ENCODE data around the gene ARMH1.

The ARMH1 gene

GRCh38 chr1:44674113-44675000, at the start of gene ARMH1, which contains the start of gene TMEM53:
Gene ARMH1, plus strand, starts transcription at chr1:44674714. Its CDS starts 14,984 bp downstream, at chr1:44689698.
Gene TMEM53, minus strand, starts transcription at chr1:44674481. Its CDS starts 90 bp downstream, at chr1:44674391.
- DNase-seq = peak; percentile 97 to 98

DNA sequence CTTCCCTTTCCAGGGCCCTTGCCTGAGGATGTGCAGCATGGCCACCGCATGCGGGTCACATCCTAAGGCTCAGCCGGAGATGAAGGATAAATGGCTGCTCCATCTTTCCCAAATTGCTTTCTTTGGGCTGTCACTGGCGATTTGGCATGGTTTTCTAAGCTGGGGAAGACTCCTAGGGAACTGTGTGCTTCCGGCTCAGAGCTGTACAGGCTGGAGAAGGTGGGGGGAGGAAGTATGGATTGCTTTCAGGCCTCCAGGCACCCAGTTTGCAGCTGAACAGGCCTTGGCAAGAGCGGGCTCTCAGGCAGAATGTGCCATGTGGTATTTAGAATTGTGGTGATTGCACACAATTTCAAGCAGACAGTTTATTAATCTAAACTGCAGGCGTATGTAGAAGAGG, 49.2 kb upstream of the ARMH1 start:
- DNase-seq = no peak

DNA sequence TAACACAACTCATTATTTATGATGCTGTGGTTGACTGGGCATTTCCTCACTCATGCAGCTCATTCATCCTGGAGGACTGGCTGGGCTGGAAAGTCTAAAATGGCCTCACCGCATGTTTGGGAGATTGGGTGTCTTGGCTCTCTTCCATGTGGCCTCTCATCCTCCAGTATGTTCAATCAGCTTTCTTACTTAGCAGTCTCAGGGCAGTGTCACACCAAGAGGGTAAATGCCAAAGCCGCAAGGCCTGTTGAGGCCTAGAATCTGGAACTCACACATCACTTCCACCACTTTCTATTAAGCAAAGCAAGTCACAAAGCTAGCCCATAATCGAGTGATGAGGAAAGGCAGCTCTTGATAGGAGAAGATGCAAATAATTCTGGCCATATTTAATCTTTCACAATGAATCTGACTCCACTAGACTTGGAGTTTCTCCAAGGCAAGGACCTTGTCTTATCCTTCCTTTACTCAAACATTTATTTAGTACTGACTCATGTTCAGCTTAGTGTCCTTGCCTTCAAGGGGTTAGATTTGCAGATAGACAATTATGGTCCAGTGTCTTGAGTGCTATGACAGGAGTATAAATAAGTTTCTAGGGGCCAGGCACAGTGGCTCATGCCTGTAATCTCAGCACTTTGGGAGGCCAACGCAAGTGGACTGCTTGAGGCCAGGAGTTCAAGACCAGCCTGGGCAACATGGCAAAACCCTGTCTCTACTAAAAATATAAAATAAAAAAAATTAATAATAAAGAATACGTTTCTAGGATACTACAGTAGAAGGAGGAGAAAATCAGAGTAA, 45.4 kb upstream of the ARMH1 start:
- no peak for DNase-seq

- no peak for DNase-seq
Observed at GRCh38 chr1:44630116-44630515, 44.4 kb upstream of the ARMH1 start.

GRCh38 chr1:44631333-44631646, 43.2 kb upstream of the ARMH1 start:
- no peak for DNase-seq

- DNase-seq = peak; percentile 66 to 77
Observed at GRCh38 chr1:44631647-44632539, 42.6 kb upstream of the ARMH1 start.

DNA sequence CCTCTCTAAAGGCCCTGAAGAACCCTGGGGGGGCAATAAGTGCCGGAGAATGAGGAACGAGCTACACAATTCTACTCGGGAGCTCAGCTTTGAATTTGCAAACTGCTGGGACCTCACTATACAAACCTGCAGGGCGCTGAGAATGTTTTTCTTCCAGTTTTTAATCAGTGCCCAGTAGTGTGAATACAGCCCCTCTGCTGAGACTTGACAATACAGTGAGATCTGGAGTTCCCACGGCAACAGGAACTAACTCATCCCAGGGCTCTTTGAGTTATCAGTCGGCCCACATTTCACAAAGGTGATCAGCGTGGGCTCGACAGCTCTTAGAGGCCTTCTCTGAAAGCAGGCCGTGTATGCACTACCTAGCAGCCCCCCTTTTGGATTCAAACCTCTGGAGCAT, 41.9 kb upstream of the ARMH1 start:
- no peak for DNase-seq

- DNase-seq = peak in 1 of 2 experiments; percentile 15
Observed at GRCh38 chr1:44634606-44635189, 39.8 kb upstream of the ARMH1 start.

DNA sequence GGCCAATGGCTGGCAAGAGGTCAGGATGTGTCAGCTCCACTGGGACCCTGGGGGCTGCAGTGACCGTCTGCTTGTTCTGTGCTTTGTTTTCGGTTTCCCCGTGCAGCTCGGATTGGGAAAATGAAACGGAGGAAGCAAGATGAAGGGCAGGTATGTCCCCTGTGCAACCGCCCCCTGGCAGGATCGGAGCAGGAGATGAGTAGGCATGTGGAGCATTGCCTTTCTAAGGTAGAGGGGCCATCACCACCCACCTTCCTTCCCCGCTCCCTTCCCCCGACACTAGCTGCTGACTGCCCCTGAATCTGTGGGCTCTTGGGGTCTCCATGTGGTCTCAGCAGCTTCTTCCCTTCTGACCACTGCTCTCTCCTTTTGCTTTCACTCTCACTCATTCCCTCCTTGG, 39.1 kb upstream of the ARMH1 start:
- no peak for DNase-seq

DNA sequence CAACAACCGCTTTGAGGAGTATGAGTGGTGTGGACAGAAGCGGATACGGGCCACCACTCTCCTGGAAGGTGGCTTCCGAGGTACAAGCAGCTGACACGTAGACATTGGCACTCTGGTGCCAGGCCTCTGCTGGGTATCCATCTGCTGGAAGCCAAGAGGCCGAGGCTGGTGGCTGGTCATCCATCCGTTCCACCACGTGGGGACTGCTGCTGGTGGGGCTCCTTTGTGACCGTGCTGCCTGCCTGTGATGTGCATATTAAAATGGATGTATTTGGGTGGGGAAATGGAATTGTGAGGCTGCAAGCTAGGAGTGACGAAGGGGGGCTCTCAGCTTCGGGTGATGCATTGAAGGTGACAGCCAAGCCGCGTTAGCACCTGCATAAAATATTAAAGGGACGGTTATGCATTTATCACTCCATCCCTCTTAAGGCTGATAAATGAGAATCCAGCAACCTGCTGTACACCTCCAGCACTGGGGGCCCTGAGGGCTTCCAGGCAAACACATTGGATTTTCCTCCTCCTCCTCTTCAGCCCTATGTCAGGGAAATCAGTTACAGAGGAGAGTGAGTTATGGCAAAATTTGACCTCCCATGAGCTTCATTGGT, 38.3 kb upstream of the ARMH1 start:
- DNase-seq = no peak

- DNase-seq = peak; percentile 85 to 96
Observed at GRCh38 chr1:44636688-44637598, 37.6 kb upstream of the ARMH1 start.

DNA sequence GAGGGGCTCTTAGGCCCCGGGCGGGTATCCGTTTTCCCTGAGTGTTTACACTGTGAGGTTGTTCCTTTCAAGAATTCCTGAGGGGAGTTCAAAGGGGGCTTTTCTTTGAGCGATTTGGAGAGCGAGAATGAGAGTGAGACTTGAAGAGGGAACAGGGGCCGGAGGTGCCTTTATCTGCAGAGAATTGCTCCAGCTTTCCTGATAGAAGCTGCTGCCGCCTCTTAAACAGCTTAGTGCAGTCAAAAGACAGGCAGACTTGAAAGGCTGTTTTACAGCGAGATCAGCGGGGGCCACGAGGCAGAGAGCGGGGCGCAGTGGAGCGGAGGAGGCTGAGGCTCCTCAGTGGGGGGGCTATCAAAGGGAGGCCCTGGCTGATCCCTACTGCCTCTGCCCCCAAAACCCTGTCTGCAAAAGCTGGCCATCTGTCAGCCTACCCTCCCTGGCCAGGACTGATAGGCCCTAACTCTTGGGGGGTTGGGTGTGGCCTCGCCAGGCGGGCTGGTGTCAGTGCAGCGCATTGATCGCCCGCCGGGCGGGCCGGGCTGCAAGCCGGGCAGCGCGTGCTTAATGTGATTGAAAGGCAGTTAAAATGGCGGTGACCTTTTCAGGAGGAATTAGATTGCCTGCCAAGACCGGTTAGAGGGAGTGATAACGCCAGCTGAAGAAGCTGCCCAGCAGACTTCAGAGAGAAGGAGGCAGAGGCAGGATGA, 36.7 kb upstream of the ARMH1 start:
- DNase-seq = peak; percentile 66 to 85

- DNase-seq = peak; percentile 96 to 97
Observed at GRCh38 chr1:44640200-44640853, 34.2 kb upstream of the ARMH1 start.

- DNase-seq = no peak
Observed at GRCh38 chr1:44641126-44642102, 33.1 kb upstream of the ARMH1 start.

DNA sequence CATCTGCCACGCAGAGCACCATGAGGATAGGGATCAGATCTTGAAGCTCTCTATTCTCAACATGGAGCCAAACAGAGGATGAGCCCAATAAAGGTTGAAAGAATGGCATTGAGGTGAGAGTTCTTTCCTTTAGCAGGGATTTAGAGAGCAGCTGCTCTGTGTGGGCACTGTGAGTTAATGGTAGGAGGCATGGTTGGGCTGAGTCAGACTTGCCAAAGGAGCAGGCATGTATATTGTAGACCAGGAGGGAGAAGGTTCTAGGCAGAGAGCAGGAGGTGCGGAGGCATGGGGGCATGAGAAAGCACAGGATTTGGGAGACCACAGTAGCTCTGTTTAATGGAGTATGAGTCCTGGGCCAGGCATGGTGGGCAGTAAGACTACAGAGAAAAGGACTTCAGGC, 32.3 kb upstream of the ARMH1 start:
- peak in 1 of 2 experiments; percentile 9 for DNase-seq

DNA sequence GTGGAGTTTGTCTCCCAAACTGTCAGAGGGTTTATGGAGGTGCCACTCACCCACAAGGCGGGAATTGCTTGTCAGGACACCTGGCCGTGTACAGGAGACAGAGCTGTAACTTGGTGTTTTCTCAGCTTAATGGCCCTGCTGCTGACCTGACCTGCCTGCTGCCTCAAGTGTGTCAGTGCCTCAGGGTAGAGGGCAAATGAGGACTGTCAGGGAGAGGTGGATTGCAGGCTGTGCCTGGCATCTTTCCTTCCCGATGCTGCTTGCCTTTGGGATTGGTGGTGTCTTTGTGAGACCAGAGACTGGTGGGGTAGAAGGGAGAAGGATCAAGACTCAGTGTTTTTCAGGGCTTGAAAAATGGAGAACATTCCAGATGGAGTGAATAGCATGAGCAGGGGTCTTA, 31.6 kb upstream of the ARMH1 start:
- no peak for DNase-seq

DNA sequence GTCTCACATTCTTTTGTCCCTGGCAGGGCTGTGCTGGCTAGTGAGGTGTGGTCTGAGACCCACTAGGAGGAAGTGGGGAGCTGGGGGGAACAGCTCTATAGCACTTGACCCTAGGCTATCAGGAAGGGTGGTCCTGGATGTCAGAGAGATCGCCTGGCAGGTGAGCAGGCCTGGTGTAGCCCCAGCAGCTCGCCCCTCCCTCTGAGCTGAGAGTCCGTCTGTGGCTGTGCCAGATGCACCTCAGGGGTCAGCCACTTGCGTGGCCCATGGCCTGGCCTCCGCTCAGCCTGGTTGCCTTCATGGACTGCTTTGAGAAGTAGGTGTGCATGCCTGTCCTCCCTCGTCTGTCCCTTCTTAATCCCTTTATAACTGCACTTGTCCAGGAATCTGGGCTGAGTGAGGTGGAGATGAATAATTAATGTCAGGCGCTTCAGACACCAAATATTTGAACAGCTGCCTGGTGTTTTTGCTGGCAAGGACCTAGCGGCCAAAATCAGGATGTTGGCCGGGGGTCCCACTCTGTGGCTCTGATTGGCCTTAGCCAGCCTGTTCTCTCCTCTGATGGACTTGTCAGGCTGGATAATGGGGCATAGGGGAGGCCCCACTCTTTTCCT, 30.7 kb upstream of the ARMH1 start:
- peak; percentile 22 to 68 for DNase-seq

- no peak for DNase-seq
Observed at GRCh38 chr1:44644806-44645205, 29.7 kb upstream of the ARMH1 start.

All from NCI-H524 (cell line).